HepG2 (cell line): Measurements from ENCODE around the gene PHACTR1. TPM values are rescaled to one million over a fixed set of nuclear protein-coding genes. Genes with fewer than 3 reads are reported as not detected.

Experiments
- AGO2 ChIP-seq: fragments of 200-400 bp; formaldehyde crosslinking; optimal IDR thresholded peaks from 2 replicates; pipeline ENCODE3; 2017; ENCODE audit warnings: mild to moderate bottlenecking, low read depth, low read length, moderate library complexity
- CBX1 ChIP-seq: IDR thresholded peaks from one replicate; pipeline ENCODE4 v1.6.1; 2016; ENCODE audit warnings: antibody characterized with exemption, low read depth
- LRRFIP1 ChIP-seq: sonication (generic); formaldehyde crosslinking; conservative IDR thresholded peaks from 2 replicates; pipeline ENCODE4 v1.4.0; 2020; ENCODE audit warnings: missing genetic modification reagents
- POGK ChIP-seq: sonication (generic); formaldehyde crosslinking; conservative IDR thresholded peaks from 2 replicates; pipeline ENCODE4 v1.8.0; 2022; ENCODE audit warnings: mild to moderate bottlenecking, moderate library complexity, missing genetic modification reagents
- SMC3 ChIP-seq: IDR thresholded peaks from 2 replicates; pipeline ENCODE4 v1.6.1; 2011; ENCODE audit warnings: low read length, improper control_type of control experiment
- ZBTB1 ChIP-seq: sonication (generic); formaldehyde crosslinking; IDR thresholded peaks from 2 replicates; pipeline ENCODE4 v1.4.0; 2020; ENCODE audit warnings: missing genetic modification reagents, borderline replicate concordance
- ZBTB4 ChIP-seq: sonication (generic); formaldehyde crosslinking; IDR thresholded peaks from 2 replicates; pipeline ENCODE4 v1.4.0; 2020; ENCODE audit warnings: missing genetic modification reagents, mild to moderate bottlenecking, borderline replicate concordance
- ZNF577 ChIP-seq: sonication (generic); formaldehyde crosslinking; IDR thresholded peaks from 2 replicates; pipeline ENCODE4 v1.4.0; 2020; ENCODE audit warnings: mild to moderate bottlenecking, low read depth, missing genetic modification reagents, borderline replicate concordance
- ZSCAN9 ChIP-seq: IDR thresholded peaks from 2 replicates; pipeline ENCODE4 v1.6.1; 2016; ENCODE audit warnings: borderline replicate concordance
- polyA plus RNA-seq, 8 experiments: library from polyadenylated mRNA; depleted of rRNA in 3 of 8; stranded (reverse) in 7 of 8; unstranded in 1 of 8; fragments of >200 nt; fragmentation: Illumina TruSeq in 4 of 8; extraction: Trizol in 4 of 8; gene quantifications; 2 replicates each; pipeline versions ENCODE4 v1.2.1 to v1.2.3, GENCODE V29; 2011 to 2016; ENCODE audit warnings: low read depth in 4 of 8, missing spikeins in 1 of 8, mixed read lengths in 1 of 8; ENCODE audit not compliant: insufficient read depth in 1 of 8
- total RNA-seq, 5 experiments: library from RNA; depleted of rRNA; stranded (reverse); fragments of >200 nt; fragmentation: Illumina TruSeq; extraction: Trizol; gene quantifications; 2 replicates each; pipeline ENCODE4 v1.2.3, GENCODE V29; 2016; ENCODE audit warnings: low read depth in 1 of 5
- TF ChIP-seq, protein P1 (sequence below): sonication (generic); formaldehyde crosslinking; IDR thresholded peaks from 2 replicates; pipeline ENCODE4 v1.4.0; 2020; ENCODE audit warnings: missing genetic modification reagents
- TF ChIP-seq, protein P2 (sequence below): fragments of 450-650 bp; IDR thresholded peaks from 2 replicates; pipeline ENCODE4 v1.6.1; 2017
- TF ChIP-seq, protein P3 (sequence below): sonication (generic); formaldehyde crosslinking; IDR thresholded peaks from 2 replicates; pipeline ENCODE4 v1.5.0; 2020; ENCODE audit warnings: mild to moderate bottlenecking, missing genetic modification reagents, borderline replicate concordance

Gene PHACTR1
- total and polyA plus RNA-seq, 2 of the 13 experiments (the other 11 are each of a cell fraction or from before 2014, with no cell fraction given): 0.09 TPM; not detected in 1

DNA sequence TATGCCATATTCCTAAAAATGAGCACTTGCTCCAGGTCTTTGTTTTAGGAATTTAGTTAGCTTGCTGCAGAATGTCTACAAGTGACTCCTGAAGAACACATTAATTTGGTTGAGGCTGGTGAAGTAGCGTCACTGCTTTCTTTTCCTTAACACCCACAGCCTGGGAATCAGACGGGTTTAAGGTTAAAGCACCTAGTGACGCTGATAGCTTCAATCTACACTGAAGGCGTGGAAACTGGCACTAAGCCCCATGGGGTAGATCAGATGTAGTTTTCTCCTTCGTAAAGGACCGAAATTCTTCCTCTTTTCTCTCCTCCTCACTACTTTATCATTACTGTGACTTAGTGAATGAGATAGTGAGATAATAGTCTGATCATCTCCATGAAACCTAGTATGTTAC lies 521.5 kb downstream of the PHACTR1 start (continued):
- TF ChIP-seq LRRFIP1 (no peak), ZNF577 (CRISPR knock-in tag) (no peak), SMC3 (no peak), AGO2 (no peak), ZBTB1 (CRISPR knock-in tag) (no peak), POGK (no peak), ZBTB4 (CRISPR knock-in tag) (no peak), ZSCAN9 (CRISPR knock-in tag) (no peak), CBX1 (no peak)
- TF ChIP-seq, protein P1, sequence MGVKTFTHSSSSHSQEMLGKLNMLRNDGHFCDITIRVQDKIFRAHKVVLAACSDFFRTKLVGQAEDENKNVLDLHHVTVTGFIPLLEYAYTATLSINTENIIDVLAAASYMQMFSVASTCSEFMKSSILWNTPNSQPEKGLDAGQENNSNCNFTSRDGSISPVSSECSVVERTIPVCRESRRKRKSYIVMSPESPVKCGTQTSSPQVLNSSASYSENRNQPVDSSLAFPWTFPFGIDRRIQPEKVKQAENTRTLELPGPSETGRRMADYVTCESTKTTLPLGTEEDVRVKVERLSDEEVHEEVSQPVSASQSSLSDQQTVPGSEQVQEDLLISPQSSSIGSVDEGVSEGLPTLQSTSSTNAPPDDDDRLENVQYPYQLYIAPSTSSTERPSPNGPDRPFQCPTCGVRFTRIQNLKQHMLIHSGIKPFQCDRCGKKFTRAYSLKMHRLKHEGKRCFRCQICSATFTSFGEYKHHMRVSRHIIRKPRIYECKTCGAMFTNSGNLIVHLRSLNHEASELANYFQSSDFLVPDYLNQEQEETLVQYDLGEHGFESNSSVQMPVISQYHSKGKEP (CRISPR knock-in tag): no peak
- TF ChIP-seq, protein P2, sequence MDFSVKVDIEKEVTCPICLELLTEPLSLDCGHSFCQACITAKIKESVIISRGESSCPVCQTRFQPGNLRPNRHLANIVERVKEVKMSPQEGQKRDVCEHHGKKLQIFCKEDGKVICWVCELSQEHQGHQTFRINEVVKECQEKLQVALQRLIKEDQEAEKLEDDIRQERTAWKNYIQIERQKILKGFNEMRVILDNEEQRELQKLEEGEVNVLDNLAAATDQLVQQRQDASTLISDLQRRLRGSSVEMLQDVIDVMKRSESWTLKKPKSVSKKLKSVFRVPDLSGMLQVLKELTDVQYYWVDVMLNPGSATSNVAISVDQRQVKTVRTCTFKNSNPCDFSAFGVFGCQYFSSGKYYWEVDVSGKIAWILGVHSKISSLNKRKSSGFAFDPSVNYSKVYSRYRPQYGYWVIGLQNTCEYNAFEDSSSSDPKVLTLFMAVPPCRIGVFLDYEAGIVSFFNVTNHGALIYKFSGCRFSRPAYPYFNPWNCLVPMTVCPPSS: no peak
- TF ChIP-seq, protein P3, sequence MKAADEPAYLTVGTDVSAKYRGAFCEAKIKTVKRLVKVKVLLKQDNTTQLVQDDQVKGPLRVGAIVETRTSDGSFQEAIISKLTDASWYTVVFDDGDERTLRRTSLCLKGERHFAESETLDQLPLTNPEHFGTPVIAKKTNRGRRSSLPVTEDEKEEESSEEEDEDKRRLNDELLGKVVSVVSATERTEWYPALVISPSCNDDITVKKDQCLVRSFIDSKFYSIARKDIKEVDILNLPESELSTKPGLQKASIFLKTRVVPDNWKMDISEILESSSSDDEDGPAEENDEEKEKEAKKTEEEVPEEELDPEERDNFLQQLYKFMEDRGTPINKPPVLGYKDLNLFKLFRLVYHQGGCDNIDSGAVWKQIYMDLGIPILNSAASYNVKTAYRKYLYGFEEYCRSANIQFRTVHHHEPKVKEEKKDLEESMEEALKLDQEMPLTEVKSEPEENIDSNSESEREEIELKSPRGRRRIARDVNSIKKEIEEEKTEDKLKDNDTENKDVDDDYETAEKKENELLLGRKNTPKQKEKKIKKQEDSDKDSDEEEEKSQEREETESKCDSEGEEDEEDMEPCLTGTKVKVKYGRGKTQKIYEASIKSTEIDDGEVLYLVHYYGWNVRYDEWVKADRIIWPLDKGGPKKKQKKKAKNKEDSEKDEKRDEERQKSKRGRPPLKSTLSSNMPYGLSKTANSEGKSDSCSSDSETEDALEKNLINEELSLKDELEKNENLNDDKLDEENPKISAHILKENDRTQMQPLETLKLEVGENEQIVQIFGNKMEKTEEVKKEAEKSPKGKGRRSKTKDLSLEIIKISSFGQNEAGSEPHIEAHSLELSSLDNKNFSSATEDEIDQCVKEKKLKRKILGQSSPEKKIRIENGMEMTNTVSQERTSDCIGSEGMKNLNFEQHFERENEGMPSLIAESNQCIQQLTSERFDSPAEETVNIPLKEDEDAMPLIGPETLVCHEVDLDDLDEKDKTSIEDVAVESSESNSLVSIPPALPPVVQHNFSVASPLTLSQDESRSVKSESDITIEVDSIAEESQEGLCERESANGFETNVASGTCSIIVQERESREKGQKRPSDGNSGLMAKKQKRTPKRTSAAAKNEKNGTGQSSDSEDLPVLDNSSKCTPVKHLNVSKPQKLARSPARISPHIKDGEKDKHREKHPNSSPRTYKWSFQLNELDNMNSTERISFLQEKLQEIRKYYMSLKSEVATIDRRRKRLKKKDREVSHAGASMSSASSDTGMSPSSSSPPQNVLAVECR: no peak
